OCI-LY7 (cell line): ENCODE measurements around the gene DGKD.

ENCODE experiments used
- EZH2phosphoT487 ChIP-seq: fragments of 200-600 bp; sonication (generic); IDR thresholded peaks from 2 replicates; pipeline ENCODE4 v1.6.1; 2018; ENCODE audit warnings: low read depth, borderline replicate concordance, mild to moderate bottlenecking, mixed run types, antibody characterized with exemption, low read length, moderate library complexity, mixed read lengths
- TF ChIP-seq, protein P1 (sequence below): fragments of 200-600 bp; sonication (generic); conservative IDR thresholded peaks from 2 replicates; pipeline ENCODE4 v1.5.1; 2014; ENCODE audit warnings: mild to moderate bottlenecking, antibody characterized with exemption, low read length, moderate library complexity, mixed read lengths

DNA sequence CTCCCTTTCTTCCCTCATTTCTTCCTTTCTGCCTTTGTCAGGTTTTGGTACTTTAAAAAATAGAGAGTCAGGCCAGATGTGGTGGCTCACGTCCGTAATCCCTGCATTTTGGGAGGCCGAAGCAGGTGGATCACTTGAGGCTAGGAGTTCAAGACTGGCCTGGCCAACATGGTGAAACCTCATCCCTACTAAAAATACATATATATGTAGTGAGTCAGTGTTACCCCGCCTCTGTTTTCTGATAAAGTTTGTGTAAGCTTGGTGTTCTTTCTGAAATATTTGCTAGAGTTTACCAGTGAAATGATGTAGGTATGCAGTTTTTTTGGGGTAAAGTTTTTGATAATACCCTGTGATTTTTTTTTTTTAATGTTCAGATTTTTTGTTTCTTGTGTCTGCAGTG is 58.8 kb downstream of the DGKD start:
- TF ChIP-seq, protein P1, sequence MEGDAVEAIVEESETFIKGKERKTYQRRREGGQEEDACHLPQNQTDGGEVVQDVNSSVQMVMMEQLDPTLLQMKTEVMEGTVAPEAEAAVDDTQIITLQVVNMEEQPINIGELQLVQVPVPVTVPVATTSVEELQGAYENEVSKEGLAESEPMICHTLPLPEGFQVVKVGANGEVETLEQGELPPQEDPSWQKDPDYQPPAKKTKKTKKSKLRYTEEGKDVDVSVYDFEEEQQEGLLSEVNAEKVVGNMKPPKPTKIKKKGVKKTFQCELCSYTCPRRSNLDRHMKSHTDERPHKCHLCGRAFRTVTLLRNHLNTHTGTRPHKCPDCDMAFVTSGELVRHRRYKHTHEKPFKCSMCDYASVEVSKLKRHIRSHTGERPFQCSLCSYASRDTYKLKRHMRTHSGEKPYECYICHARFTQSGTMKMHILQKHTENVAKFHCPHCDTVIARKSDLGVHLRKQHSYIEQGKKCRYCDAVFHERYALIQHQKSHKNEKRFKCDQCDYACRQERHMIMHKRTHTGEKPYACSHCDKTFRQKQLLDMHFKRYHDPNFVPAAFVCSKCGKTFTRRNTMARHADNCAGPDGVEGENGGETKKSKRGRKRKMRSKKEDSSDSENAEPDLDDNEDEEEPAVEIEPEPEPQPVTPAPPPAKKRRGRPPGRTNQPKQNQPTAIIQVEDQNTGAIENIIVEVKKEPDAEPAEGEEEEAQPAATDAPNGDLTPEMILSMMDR: no peak
- no peak for TF ChIP-seq EZH2phosphoT487
